ENCODE measurements around the gene NOVA1.

The NOVA1 gene

GRCh38 chr14:26593357-26593756 lies 4.5 kb downstream of the NOVA1 start:
- no peak for DNase-seq

- no peak for DNase-seq
Observed at GRCh38 chr14:26589925-26590324, 7.9 kb downstream of the NOVA1 start.

- DNase-seq = no peak
Observed at GRCh38 chr14:26577711-26578110, 20.1 kb downstream of the NOVA1 start.

GRCh38 chr14:26554069-26554772 lies 43.6 kb downstream of the NOVA1 start:
- no peak for DNase-seq

- no peak for DNase-seq
Observed at GRCh38 chr14:26549571-26549970, 48.3 kb downstream of the NOVA1 start.

- DNase-seq = no peak
Observed at GRCh38 chr14:26548406-26548805, 49.4 kb downstream of the NOVA1 start.

- no peak for DNase-seq
Observed at GRCh38 chr14:26538176-26538575, 59.7 kb downstream of the NOVA1 start.

- no peak for DNase-seq
Observed at GRCh38 chr14:26531894-26532293, 65.9 kb downstream of the NOVA1 start.

- DNase-seq = no peak
Observed at GRCh38 chr14:26528415-26529182, 69.2 kb downstream of the NOVA1 start.

- no peak for DNase-seq
Observed at GRCh38 chr14:26527095-26527494, 70.7 kb downstream of the NOVA1 start.

GRCh38 chr14:26526137-26526536 lies 71.7 kb downstream of the NOVA1 start:
- no peak for DNase-seq

GRCh38 chr14:26525085-26525484 lies 72.7 kb downstream of the NOVA1 start:
- DNase-seq = no peak

GRCh38 chr14:26522967-26523366 lies 74.9 kb downstream of the NOVA1 start:
- no peak for DNase-seq

GRCh38 chr14:26517771-26518170 lies 80.1 kb downstream of the NOVA1 start:
- no peak for DNase-seq

GRCh38 chr14:26500028-26500427 lies 97.8 kb downstream of the NOVA1 start:
- DNase-seq = no peak

GRCh38 chr14:26499546-26499945 lies 98.3 kb downstream of the NOVA1 start:
- no peak for DNase-seq

- DNase-seq = no peak
Observed at GRCh38 chr14:26486922-26487321, 110.9 kb downstream of the NOVA1 start.

GRCh38 chr14:26484562-26484961 lies 113.3 kb downstream of the NOVA1 start:
- no peak for DNase-seq

- no peak for DNase-seq
Observed at GRCh38 chr14:26478967-26479366, 118.9 kb downstream of the NOVA1 start.

- no peak for DNase-seq
Observed at GRCh38 chr14:26466862-26467261, 131.0 kb downstream of the NOVA1 start.

GRCh38 chr14:26463136-26463535 lies 134.7 kb downstream of the NOVA1 start:
- DNase-seq = no peak

GRCh38 chr14:26454105-26454504 lies 143.7 kb downstream of the NOVA1 start:
- no peak for DNase-seq

- DNase-seq = no peak
Observed at GRCh38 chr14:26448181-26448855, 149.5 kb downstream of the NOVA1 start.

GRCh38 chr14:26444822-26445221 lies 153.0 kb downstream of the NOVA1 start:
- DNase-seq = no peak
